Activated T-helper 17 cell treated with anti-CD3 and anti-CD28 coated beads, Interleukin-2, amount 50 U/mL, for 72 hours (primary cell): Measurements from ENCODE around the gene ANAPC10. TPM values are rescaled to one million over a fixed set of nuclear protein-coding genes. Genes with fewer than 3 reads are reported as not detected.
"Not testable (repeated sequence)": the region's sequence is repeated elsewhere in the genome, so short reads cannot be mapped to it uniquely, and the experiment has no call there.

Source experiments
- ATAC-seq: fragments of 150-1000 bp; cut with Tn5 transposase; replicated peaks from 2 replicates; pipeline ENCODE4 v1.10.0; 2021; ENCODE audit warnings: mild to moderate bottlenecking, moderate library complexity
- H3K27ac Mint-ChIP-seq: one replicate; pipeline ENCODE4 v1.8.0; 2022; ENCODE audit warnings: mixed read lengths
- H3K27me3 Mint-ChIP-seq: one replicate; pipeline ENCODE4 v1.8.0; 2022; ENCODE audit warnings: mixed read lengths
- H3K36me3 Mint-ChIP-seq: one replicate; pipeline ENCODE4 v1.8.0; 2022; ENCODE audit warnings: low read depth, mild to moderate bottlenecking, mixed read lengths
- H3K4me1 Mint-ChIP-seq: one replicate; pipeline ENCODE4 v1.8.0; 2022; ENCODE audit warnings: mixed read lengths
- H3K4me3 Mint-ChIP-seq: one replicate; pipeline ENCODE4 v1.8.0; 2022; ENCODE audit warnings: mild to moderate bottlenecking, mixed read lengths
- H3K9me3 Mint-ChIP-seq: one replicate; pipeline ENCODE4 v1.8.0; 2022; ENCODE audit warnings: mixed read lengths
- total RNA-seq, 2 donors: library from RNA; stranded (reverse); gene quantifications; one replicate each; pipeline ENCODE4 v1.2.3, GENCODE V29; 2022

The ANAPC10 gene
- total RNA-seq, 2 donors from 2014 or later = 21.8 to 32.5 TPM

- not testable (repeated sequence) for H3K9me3 Mint-ChIP-seq, H3K27ac Mint-ChIP-seq, H3K27me3 Mint-ChIP-seq, ATAC-seq, H3K4me3 Mint-ChIP-seq
- Mint-ChIP-seq H3K36me3 (peaks cover 21% of the 10 kb centered on the region), H3K4me1 (peaks cover 29% of the 10 kb centered on the region)
Observed at GRCh38 chr4:145010315-145010714, 87.7 kb downstream of the ANAPC10 start.

GRCh38 chr4:145003675-145004074 is 94.3 kb downstream of the ANAPC10 start:
- Mint-ChIP-seq H3K9me3 (peaks cover 12% of the 10 kb centered on the region), H3K36me3 (peaks cover 20% of the 10 kb centered on the region), H3K4me3 (no peak overlapping the region), H3K4me1 (peaks cover 10% of the 10 kb centered on the region), H3K27me3 (no peaks in the 10 kb centered on the region), H3K27ac (no peak overlapping the region)
- ATAC-seq = no peak

DNA sequence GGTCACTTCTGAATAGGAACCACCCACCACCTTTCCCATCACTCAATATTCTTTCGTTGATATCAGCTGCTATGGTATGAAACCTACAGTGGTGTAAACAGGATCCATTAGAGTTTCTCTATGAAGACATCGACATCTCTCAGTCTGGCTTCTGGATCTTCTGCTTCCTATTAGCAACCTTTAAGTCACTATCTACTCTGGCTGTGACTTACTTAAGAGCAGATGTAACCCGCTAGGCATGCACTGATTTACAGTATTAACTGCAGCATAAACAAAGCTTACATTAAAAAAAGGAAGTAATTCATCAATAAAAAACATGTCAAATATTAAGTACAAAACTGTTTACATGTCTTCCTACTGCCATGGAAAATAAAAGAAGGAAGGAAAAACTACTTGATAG is 96.4 kb downstream of the ANAPC10 start:
- Mint-ChIP-seq H3K36me3 (peaks cover 17% of the 10 kb centered on the region), H3K4me1 (peaks cover 7% of the 10 kb centered on the region)
- ATAC-seq = no peak

DNA sequence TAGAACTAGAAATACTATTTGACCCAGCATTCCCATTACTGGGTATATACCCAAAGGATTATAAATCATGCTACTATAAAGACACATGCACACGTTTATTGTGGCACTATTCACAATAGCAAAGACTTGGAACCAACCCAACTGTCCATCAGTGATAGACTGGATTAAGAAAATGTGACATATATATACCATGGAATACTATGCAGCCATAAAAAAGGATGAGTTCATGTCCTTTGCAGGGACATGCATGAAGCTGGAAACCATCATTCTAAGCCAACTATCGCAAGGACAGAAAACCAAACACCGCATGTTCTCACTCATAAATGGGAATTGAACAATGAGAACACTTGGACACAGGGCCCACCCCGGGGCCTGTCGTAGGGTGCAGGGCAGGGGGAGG is 97.3 kb downstream of the ANAPC10 start:
- peaks cover 21% of the 10 kb centered on the region for H3K9me3 Mint-ChIP-seq
- H3K4me1 Mint-ChIP-seq, ATAC-seq, H3K4me3 Mint-ChIP-seq, H3K27ac Mint-ChIP-seq, H3K27me3 Mint-ChIP-seq: not testable (repeated sequence)
- H3K36me3 Mint-ChIP-seq = peaks cover 27% of the 10 kb centered on the region

More for the DNA sequence above, 96.4 kb downstream of the ANAPC10 start:
- H3K9me3 Mint-ChIP-seq = peaks cover 18% of the 10 kb centered on the region
- H3K27ac Mint-ChIP-seq = no peak overlapping the region
- H3K27me3 Mint-ChIP-seq = no peaks in the 10 kb centered on the region
- no peak overlapping the region for H3K4me3 Mint-ChIP-seq

DNA sequence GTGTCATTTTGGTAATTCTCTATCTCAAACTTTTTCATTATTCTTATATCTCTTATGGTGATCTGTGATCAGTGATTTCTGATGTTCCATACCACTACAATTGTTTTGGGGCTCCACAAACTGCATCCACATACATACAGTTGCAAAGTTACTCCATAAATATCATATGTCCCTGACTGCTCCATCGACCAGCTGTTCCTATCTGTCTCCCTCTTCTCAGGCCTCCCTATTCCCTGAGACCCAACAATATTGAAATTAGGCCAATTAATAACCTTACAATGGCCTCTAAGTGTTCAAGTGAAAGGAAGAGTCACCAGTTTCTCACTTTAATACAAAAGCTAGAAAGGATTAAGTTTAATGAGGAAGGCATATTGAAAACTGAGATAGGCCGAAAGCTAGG is 108.7 kb downstream of the ANAPC10 start:
- no peak overlapping the region for H3K27ac Mint-ChIP-seq
- H3K4me3 Mint-ChIP-seq = no peak overlapping the region
- no peak for ATAC-seq
- no peaks in the 10 kb centered on the region for H3K27me3 Mint-ChIP-seq
- H3K36me3 Mint-ChIP-seq = peaks cover 20% of the 10 kb centered on the region
- peaks cover 4% of the 10 kb centered on the region for H3K4me1 Mint-ChIP-seq
- peaks cover 4% of the 10 kb centered on the region for H3K9me3 Mint-ChIP-seq

DNA sequence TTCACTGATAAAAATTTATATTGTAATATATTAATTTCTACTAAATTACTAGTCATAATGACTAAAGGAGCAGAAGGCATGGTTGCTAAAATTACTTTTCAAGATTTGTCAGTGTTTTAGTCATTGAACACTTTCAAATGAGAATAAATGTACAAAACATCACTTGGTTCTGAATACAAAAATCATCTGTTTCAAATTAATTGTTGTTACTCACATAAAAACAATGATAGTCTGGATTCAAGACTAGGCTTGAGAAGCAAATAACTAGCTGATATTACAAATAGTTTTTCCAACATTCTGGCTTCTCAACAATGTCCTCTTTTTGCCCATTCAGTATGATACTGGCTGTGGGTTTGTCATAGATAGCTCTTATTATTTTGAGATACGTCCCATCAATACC is 112.5 kb downstream of the ANAPC10 start:
- Mint-ChIP-seq H3K9me3 (peaks cover 7% of the 10 kb centered on the region), H3K4me1 (no peaks in the 10 kb centered on the region), H3K4me3 (no peak overlapping the region), H3K36me3 (peaks cover 2% of the 10 kb centered on the region), H3K27me3 (no peaks in the 10 kb centered on the region), H3K27ac (no peak overlapping the region)
- no peak for ATAC-seq

DNA sequence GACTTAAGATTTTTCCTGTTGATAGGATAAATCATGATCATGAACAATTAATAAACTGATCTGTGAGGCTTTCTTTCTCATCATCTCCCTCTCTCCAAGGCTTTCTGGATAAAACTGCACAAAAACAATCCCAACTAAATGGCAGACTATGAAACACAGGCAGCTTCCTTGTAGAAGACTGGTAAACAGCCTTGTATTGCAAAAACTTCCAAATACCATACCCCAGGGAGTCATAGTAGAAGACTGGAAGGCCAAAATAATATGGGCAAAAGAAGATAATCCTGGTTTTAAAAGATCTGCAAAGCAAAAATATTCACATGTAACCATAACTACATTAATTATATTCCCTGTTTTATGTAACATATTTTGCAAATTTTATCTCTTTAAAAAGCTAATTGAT is 113.0 kb downstream of the ANAPC10 start:
- no peaks in the 10 kb centered on the region for H3K27me3 Mint-ChIP-seq

GRCh38 chr4:144984241-144984640 is 113.8 kb downstream of the ANAPC10 start:
- no peak for ATAC-seq
- Mint-ChIP-seq H3K4me3 (no peak overlapping the region), H3K36me3 (no peaks in the 10 kb centered on the region), H3K27ac (no peak overlapping the region), H3K9me3 (peaks cover 7% of the 10 kb centered on the region), H3K4me1 (no peaks in the 10 kb centered on the region), H3K27me3 (no peaks in the 10 kb centered on the region)

More for the DNA sequence above, 113.0 kb downstream of the ANAPC10 start:
- Mint-ChIP-seq H3K4me3 (no peak overlapping the region), H3K27ac (no peak overlapping the region), H3K4me1 (no peaks in the 10 kb centered on the region), H3K36me3 (no peaks in the 10 kb centered on the region), H3K9me3 (peaks cover 7% of the 10 kb centered on the region)
- ATAC-seq = no peak

GRCh38 chr4:144975718-144976117 is 122.3 kb downstream of the ANAPC10 start:
- no peak overlapping the region for H3K4me3 Mint-ChIP-seq
- H3K9me3 Mint-ChIP-seq = peaks cover 4% of the 10 kb centered on the region
- H3K4me1 Mint-ChIP-seq = no peaks in the 10 kb centered on the region
- no peaks in the 10 kb centered on the region for H3K27me3 Mint-ChIP-seq
- H3K27ac Mint-ChIP-seq = no peak overlapping the region
- no peak for ATAC-seq
- no peaks in the 10 kb centered on the region for H3K36me3 Mint-ChIP-seq

DNA sequence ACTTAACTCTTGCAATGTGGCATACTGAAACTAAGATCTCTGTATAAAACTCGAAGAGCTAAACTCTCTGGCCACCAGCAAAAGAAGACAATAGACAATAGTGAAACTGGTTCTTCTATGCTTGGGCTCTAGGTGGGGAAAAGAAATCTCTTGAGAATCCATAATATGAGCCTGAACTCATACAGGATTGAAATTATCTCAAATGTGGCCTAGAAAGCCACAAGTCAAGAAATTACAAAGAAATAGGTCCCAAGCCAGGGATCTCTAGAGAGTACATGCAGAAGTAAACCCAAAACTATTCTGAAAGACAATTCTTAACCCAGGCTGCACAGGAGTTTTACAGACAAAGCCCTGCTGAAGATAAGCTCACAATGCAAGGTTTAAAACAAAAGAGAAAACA is 127.4 kb downstream of the ANAPC10 start:
- Mint-ChIP-seq H3K9me3 (peaks cover 4% of the 10 kb centered on the region), H3K36me3 (no peaks in the 10 kb centered on the region), H3K4me3 (no peak overlapping the region), H3K27me3 (no peaks in the 10 kb centered on the region), H3K27ac (no peak overlapping the region), H3K4me1 (no peaks in the 10 kb centered on the region)
- no peak for ATAC-seq

DNA sequence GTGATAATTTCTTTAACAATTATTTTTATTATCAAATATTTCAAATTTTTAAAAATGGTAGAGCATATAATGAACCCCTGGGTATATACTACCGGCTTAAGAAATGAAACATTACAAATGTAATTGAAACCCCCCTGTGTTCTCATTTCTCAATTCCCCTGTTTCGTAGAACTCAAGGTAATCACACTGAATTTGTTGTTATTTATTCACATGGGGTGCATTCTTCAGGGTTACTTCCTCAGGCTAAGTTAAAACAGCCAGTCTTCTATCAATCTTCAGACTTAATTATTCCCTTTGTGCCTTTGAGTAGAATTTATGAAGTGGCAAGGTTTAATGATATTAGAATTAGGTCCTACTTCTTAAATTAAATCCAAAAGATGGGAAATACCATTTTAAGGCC is 128.2 kb downstream of the ANAPC10 start:
- no peaks in the 10 kb centered on the region for H3K4me1 Mint-ChIP-seq
- H3K9me3 Mint-ChIP-seq = peaks cover 4% of the 10 kb centered on the region
- no peak overlapping the region for H3K4me3 Mint-ChIP-seq
- H3K36me3 Mint-ChIP-seq = no peaks in the 10 kb centered on the region
- no peak overlapping the region for H3K27ac Mint-ChIP-seq
- ATAC-seq = no peak
- no peaks in the 10 kb centered on the region for H3K27me3 Mint-ChIP-seq

- Mint-ChIP-seq H3K4me1 (no peaks in the 10 kb centered on the region), H3K27ac (no peak overlapping the region), H3K9me3 (peaks cover 4% of the 10 kb centered on the region), H3K27me3 (no peaks in the 10 kb centered on the region), H3K36me3 (no peaks in the 10 kb centered on the region), H3K4me3 (no peak overlapping the region)
- no peak for ATAC-seq
Observed at GRCh38 chr4:144968606-144969005, 129.4 kb downstream of the ANAPC10 start.

DNA sequence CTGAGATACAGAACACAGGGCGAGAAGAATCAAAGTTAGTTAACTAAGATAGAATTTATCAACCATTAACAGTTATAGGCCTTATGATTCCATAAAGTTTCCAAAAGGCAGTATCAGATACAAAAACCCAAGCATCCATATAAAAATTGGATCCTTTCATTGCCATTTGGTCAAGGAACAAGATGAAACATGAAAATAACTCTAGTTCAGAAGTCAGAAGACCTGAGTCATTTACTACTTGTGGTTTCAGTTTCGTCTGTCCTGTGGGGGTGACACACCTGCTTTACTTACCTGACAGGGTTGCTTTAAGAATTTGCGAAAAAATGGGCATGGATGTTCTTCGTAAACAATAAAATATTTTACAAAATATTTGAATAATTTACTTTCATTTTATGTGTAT is 130.8 kb downstream of the ANAPC10 start:
- no peak for ATAC-seq
- Mint-ChIP-seq H3K4me1 (no peaks in the 10 kb centered on the region), H3K9me3 (no peaks in the 10 kb centered on the region), H3K27me3 (no peaks in the 10 kb centered on the region), H3K4me3 (no peak overlapping the region), H3K27ac (no peak overlapping the region), H3K36me3 (no peaks in the 10 kb centered on the region)

- no peak overlapping the region for H3K4me3 Mint-ChIP-seq
- ATAC-seq = no peak
- peaks cover 8% of the 10 kb centered on the region for H3K9me3 Mint-ChIP-seq
- H3K27ac Mint-ChIP-seq = no peak overlapping the region
- H3K27me3 Mint-ChIP-seq = no peaks in the 10 kb centered on the region
- H3K36me3 Mint-ChIP-seq = no peaks in the 10 kb centered on the region
- no peaks in the 10 kb centered on the region for H3K4me1 Mint-ChIP-seq
Observed at GRCh38 chr4:144962300-144962699, 135.7 kb downstream of the ANAPC10 start.

DNA sequence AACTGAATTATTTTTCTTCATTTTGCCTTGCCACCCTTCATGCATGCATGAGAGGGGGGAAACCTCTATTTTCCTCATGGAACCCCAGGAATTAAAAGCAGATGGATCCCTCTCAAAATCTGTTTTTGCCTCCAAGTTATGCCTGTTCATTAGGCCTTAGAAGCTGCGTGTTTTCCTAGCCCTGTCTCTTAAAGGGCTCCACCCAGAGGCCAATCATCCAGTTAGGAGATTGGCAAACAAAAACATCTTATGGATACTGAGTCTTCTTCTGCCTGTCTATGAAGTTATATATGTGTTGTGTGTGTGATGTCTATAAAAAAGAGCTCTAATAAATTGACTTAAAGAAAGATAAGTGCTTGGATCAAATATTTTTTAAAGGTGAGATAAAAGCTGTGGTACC is 142.9 kb downstream of the ANAPC10 start:
- no peak for ATAC-seq
- H3K27ac Mint-ChIP-seq = no peak overlapping the region
- H3K4me3 Mint-ChIP-seq = no peak overlapping the region
- H3K4me1 Mint-ChIP-seq = no peaks in the 10 kb centered on the region
- H3K36me3 Mint-ChIP-seq = no peaks in the 10 kb centered on the region
- H3K27me3 Mint-ChIP-seq = no peaks in the 10 kb centered on the region
- peaks cover 34% of the 10 kb centered on the region for H3K9me3 Mint-ChIP-seq

- Mint-ChIP-seq H3K27me3 (no peaks in the 10 kb centered on the region), H3K27ac (no peak overlapping the region), H3K36me3 (no peaks in the 10 kb centered on the region), H3K4me1 (no peaks in the 10 kb centered on the region), H3K9me3 (peaks cover 26% of the 10 kb centered on the region), H3K4me3 (no peak overlapping the region)
- no peak for ATAC-seq
Observed at GRCh38 chr4:144954230-144954629, 143.8 kb downstream of the ANAPC10 start.
